HG03378 (cell line): Measurements from ENCODE around the gene PLXNA2.

ENCODE experiments used
- ATAC-seq: cut with Tn5 transposase; IDR thresholded peaks from one replicate; pipeline ENCODE4 v1.9.1; 2021; ENCODE audit warnings: mild to moderate bottlenecking, moderate library complexity; ENCODE audit not compliant: unreplicated experiment

The PLXNA2 gene

GRCh38 chr1:208149776-208150514 lies 94.2 kb downstream of the PLXNA2 start:
- no peak for ATAC-seq

GRCh38 chr1:208149213-208149612 lies 95.0 kb downstream of the PLXNA2 start:
- ATAC-seq: no peak

- ATAC-seq: no peak
Observed at GRCh38 chr1:208148380-208148779, 95.8 kb downstream of the PLXNA2 start.

GRCh38 chr1:208146650-208147049 lies 97.5 kb downstream of the PLXNA2 start:
- no peak for ATAC-seq

- ATAC-seq: no peak
Observed at GRCh38 chr1:208145167-208145566, 99.0 kb downstream of the PLXNA2 start.

GRCh38 chr1:208142590-208143382 lies 101.4 kb downstream of the PLXNA2 start:
- no peak for ATAC-seq

GRCh38 chr1:208141610-208142192 lies 102.5 kb downstream of the PLXNA2 start:
- no peak for ATAC-seq

- ATAC-seq: no peak
Observed at GRCh38 chr1:208139434-208140045, 104.6 kb downstream of the PLXNA2 start.

- no peak for ATAC-seq
Observed at GRCh38 chr1:208137193-208137592, 107.0 kb downstream of the PLXNA2 start.

GRCh38 chr1:208136459-208137182 lies 107.6 kb downstream of the PLXNA2 start:
- ATAC-seq: no peak

GRCh38 chr1:208135354-208135753 lies 108.8 kb downstream of the PLXNA2 start:
- no peak for ATAC-seq

GRCh38 chr1:208134491-208134890 lies 109.7 kb downstream of the PLXNA2 start:
- ATAC-seq: no peak

GRCh38 chr1:208133355-208133754 lies 110.8 kb downstream of the PLXNA2 start:
- no peak for ATAC-seq

GRCh38 chr1:208132287-208132882 lies 111.8 kb downstream of the PLXNA2 start:
- ATAC-seq: peak; percentile 70

- peak; percentile 16 for ATAC-seq
Observed at GRCh38 chr1:208131621-208132286, 112.4 kb downstream of the PLXNA2 start.

- no peak for ATAC-seq
Observed at GRCh38 chr1:208129487-208129886, 114.7 kb downstream of the PLXNA2 start.

GRCh38 chr1:208129060-208129459 lies 115.1 kb downstream of the PLXNA2 start:
- ATAC-seq: no peak

GRCh38 chr1:208127792-208128529 lies 116.2 kb downstream of the PLXNA2 start:
- ATAC-seq: no peak

GRCh38 chr1:208127284-208127683 lies 116.9 kb downstream of the PLXNA2 start:
- ATAC-seq: no peak
